NCI-H345 (cell line): ENCODE data around the gene FIBIN.
"Not testable (repeated sequence)": the region's sequence is repeated elsewhere in the genome, so short reads cannot be mapped to it uniquely, and the experiment has no call there.

Source experiments
- DNase-seq: peaks from one replicate; lab custom pipeline; 2025; lab: John Stamatoyannopoulos, UW

The FIBIN gene

DNA sequence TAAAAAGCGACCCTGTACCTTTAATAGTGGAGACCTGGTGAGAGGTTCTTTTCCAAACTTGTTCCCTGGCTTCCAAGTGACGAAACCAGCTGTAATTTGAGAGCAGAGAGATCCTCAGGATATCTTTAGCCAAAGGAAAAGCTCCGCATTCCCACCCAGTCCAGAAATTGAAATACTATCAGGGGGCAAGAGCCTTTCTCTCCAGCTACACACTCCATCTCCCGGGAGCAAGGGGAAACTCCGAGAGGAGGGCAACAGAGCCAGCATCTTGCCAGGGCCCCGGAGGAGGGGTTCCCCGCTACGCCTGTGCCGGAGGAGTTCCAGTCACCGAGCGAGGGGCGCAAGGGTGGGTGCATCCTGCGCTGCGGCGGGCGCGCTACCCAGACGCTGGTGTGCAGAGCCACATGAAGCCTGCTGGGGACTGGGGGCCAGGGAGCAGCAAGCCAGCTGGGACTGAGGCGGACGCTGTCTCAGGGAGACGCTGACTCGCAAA is at the start of gene FIBIN:
Gene FIBIN (plus strand): TSS at position 148 of the 493 bp plus-strand sequence. CDS start 415 bp downstream, outside the sequence.
- DNase-seq = no peak

DNA sequence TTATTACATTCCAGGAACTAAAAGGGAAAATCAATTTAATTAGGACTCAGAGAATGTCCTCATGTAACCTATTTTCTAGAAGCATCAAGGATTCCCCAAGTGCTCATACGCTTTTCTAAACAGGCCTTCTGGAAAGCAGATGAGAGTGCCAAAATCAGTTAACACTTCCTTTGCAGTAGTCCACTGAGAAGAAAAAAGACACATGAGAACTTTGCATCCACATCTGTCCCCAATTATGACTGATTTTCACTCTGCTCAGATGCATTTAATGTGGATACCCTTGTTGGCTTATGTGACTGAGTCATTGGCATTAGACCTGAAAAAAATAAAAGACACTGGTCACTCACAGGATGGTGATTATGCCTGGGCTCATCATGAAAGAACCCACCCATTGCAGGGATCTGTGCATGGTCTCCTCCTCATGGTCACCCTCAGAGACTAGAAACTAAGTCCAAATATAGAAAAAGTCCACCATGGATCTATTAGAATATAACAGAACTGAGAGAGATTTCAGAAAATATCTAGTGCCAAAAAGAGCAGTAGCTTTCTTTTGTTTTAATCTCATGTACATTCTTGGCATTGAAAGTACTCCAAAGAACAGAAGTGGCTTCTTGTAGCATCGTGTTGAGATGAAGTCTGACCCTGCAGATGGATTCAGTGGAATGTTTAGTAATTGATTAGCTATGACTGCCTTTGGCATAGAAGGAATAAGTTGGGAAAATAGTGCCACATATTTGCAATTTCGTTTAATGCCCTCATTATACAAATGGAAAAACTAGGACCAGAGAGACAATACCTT is 48.8 kb upstream of the FIBIN start:
- no peak for DNase-seq

DNA sequence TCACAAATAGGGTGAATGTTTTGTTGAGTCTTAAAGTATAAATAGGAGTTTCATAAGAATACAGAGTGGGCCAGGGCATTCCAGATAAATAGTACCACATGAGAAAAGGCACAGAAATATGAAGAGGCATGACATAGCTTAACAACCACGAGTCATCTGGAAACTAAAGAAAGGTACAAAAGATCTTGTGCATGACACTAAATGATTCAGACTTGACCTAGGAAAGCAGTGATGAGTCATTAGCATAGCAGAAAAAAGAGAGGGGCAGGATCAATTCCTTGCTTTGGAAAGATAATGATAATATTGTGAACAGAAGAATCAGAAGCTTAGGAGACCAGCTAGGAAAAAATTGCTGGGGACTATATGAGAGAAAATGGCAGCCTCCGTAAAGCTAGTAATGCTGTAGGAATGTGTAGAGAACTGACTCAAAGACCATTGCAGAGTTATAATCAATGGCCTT is 47.6 kb upstream of the FIBIN start:
- no peak for DNase-seq

DNA sequence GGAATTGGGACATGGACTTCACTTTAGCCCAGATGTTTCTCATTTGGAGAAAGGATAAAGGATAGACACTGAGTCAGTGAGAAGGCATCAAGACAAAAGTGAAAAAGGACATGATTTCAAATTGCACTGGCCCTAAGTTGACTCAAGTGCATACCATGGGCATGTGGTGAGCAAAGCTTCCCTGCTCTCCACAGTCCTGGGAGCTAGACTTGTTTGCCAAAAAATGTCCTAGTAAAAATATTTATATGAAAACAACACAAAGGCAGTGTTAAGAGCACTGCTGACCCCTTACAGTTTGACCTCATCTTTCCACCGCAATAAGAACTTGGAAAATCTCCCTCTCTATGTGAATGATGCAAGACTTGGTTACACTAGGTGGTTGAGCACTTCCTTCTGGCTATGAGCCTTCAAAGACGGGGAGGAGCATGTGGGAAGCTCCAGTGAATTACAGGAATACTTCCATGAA is 46.5 kb upstream of the FIBIN start:
- DNase-seq = no peak

DNA sequence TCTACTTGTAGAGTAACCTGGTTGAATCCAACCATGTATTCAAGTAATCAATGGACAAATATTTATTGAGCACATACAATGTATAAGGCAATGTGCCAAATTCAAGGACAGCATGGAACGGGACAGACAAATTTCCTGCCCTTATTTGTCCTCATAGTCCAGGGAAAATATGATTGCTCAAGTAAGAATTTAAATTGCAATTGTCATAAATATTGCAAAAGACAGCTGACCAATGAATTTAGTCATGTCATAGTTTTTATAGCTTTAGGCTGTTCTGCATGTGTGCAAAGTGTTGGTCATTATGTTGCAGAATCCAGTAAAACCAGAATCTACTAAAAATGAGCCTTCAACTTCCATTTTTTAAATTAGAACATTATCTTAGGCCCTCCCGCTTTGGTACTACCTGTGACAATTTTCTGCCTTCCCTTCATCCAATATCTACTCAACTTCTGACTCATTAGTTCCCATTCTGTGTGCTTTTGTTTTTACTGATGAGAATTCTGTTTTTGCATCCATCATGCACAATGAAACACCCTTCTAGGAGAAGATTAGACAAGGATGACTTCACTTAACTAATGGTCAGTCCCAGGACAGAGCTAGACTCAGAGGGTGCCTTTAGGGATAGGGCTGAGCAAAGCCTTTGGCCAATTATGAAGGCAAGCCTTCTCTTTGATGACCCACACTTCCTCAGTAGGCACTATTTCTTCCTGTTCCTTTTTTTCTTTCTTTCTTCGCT is 45.8 kb upstream of the FIBIN start:
- no peak for DNase-seq

DNA sequence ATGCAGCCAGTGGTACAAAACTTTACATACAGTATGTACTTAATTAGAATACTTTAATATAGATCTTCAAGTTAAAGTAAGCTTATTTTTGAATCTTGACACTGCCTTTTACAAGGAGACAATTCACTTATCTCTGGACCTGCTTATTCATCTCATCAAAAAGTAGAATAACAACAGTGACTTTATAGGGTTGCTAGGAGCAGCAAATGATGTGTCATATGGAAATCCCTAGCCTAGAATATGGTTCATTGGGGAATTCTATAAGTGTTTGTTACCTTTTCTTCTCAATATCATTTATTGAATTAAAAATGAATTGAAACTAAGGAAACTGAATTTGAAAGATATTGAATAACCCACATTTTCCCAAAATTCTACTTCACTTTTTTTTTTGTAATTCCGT is 45.0 kb upstream of the FIBIN start:
- no peak for DNase-seq

DNA sequence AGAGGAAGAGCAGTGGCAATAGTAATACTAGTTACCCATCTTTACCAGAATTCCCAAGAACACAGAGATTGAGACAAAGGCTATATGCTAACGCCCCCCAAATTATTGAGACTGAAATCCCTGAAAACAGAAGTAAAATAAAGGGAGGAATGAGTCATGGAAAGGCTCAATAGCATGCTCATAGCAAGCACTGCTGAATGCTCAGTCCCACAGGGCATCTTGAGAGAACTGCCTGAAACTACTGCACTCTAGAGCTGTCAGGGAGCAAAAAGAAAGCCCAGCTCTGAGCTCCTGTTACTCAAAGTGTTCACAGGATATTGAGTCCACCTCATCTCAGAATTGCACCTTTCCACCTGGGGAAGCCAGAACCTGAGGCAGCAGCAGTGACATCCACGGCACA is 44.1 kb upstream of the FIBIN start:
- DNase-seq = no peak

DNA sequence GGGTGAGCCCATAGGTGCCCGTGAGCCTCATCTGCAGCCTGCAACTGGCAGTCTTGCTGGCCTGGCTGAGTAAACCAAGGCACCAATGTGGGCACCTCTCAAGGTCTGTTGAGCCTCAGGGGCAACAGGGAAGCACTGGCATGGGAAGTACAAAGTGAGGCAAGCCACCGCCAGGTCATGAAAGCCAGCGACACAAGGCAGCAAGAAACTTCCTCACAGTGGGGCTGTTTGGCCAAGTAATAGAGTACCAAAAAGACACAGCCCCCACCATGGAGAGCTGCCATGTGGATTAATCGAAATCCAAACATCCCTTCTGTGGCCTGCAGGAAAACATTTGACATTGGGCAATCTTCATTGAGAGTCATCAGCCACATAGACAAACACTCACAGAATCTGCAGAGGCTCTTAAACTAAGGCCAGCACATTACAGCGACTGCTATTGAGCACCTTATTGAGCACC is 43.6 kb upstream of the FIBIN start:
- DNase-seq = no peak

DNA sequence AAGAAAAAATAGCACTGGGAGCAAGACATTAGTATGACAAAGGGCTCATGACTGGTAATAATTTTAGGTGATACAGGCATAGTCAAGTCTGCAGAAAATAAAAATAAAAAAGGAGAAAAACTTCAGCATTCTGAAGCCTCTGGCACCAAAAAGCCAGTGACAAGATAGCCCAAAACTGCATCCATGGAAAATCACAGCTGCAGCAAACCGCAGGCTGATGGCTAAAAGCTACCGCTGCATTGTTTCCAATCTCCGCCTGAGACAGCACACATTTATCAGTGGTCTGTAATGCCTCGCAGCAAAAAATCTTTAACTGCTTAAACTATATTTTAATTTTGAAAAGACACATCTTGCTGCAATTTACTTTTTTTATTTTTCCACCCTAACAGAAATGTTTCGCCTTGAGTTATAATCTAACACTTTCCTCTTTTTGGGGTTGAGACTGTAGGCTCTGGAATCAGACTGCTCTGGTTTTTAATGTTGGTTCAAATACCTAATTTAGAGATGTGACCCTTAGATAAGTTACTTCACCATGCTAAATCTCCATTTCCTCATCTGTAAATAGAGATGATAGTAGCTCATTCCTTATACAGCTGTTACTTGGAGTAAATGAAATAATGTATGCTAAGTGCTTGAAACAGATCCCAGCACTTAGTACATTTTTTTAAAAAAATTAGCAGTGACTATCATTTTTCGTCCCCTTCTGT is 42.0 kb upstream of the FIBIN start:
- no peak for DNase-seq

DNA sequence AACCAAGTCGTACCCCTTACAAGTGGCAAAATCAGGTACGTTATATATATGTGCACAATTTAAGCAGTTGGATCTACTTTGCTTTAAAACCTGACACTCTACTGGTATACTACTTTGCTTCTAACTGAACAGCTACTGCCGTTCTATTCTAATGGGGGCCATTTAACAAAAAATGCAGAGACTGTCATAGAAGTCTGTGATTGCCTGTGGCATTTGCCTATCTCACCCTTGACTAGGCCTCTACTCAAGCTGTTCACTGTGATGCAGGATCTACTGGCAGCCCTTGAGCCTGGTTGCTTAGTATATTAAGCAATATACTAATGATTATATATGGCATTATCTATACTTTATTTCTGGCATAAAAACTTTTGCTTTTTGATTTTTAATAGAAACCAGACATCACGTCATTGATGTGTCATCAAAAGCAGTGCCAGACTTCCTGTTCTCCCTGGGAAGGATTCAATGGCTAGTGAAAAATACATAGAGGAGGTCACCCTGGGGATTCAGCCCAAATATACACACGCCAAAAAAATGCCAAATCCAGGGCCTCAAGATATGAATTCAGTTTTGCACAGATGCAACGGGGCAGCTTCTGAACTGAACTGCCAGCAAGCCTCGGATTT is 40.0 kb upstream of the FIBIN start:
- no peak for DNase-seq

DNA sequence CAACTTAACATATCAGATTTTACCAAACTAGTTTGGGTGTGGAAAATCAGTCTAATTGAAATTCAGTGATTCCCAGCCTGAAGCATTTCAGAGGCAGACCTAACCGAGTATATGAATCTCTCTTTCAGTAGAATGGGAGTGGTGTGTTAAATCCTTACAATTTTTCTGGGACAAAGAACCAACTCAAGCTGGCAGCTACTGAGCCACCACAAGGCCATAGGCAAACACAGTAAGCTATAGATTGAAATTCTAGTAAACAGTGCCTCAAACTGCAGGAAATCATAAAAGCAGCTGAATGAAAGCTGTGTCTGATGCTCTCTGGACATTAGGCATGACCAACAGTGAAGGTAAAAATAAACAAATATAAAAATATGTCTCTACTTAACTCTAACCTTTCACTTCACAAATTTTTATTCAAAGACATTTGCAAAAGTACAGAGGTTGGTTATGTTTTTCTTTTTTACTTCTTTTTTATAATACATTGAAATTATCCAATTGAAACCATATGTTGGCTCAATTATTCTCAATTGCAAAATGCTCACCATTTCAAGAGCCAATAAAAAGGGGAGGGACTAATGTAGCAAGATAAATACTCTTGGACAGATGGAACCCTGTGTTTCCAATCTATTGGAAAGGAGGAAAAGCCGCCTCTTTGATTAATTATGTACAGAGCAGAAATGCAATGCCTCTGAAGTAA is 35.8 kb upstream of the FIBIN start:
- DNase-seq = no peak

DNA sequence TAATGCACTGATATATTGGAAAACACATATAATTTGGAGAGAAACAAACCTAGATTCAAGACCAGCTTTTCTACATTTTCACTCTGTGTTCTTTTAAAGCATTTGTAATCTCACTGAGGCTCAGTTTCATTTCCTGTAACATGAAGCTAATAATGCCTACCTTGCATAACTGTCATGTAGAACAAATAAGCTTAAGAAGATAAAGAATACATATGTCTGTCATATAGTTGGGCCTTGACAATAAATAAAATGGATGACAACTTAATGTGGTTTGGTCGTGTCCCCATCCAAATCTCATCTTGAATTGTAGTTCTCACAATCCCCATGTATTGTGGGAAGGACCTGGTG is 35.2 kb upstream of the FIBIN start:
- DNase-seq = no peak

DNA sequence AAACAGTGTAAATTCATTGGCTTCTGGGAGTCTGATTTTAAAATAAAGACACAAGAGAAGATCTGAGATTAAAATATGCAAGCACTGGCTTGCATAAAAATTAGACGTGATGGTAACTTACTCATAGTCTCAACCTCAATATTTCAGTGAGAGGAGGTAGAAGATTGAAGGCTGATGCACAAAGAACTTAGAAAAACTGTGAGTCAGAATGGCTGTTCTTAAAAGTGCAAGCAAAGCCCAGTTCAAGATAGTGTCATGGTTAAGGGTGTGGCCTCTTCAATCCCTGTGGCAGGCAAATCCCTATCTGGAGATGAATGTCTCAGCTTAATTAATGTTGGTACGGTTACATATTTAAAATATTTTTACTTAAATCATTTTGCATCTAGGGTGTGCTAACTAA is 33.6 kb upstream of the FIBIN start:
- no peak for DNase-seq

DNA sequence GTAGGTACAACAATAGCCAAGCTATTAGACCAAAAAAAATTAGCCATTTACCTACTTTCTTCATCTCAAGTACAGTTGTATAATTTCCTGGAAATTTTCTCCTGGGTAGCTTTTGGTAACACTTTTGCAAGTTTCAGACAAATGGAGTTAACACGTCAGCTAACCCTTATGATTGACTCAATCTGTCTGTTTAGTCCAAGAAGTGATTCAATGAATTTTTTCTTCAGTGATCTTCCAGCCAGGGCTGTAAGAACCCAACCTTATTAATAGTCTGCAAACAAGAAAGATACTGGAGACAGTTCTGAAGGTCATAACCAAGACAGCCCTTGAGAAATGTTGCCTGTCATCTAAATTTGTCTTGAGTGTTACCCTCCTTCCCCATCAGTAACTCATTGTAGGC is 30.1 kb upstream of the FIBIN start:
- no peak for DNase-seq

DNA sequence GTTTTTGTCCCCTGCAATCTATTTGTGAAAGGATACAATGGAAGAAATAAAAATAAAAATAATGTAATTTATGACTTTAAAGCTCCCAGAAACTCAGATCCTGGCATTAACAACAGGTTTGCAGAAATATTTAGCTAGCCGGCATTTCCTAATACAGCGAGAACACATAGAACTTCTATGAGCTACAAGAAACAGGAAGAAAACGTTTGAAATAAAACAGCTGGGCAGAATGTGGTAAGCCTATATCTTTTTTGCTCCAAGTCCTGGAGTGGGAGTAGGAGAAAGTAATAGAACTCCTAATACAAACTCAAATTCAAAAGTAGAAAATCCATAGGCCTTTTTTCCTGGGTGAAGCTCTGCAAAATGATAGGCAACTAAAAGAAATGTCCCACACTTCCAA is 29.6 kb upstream of the FIBIN start:
- DNase-seq = no peak

DNA sequence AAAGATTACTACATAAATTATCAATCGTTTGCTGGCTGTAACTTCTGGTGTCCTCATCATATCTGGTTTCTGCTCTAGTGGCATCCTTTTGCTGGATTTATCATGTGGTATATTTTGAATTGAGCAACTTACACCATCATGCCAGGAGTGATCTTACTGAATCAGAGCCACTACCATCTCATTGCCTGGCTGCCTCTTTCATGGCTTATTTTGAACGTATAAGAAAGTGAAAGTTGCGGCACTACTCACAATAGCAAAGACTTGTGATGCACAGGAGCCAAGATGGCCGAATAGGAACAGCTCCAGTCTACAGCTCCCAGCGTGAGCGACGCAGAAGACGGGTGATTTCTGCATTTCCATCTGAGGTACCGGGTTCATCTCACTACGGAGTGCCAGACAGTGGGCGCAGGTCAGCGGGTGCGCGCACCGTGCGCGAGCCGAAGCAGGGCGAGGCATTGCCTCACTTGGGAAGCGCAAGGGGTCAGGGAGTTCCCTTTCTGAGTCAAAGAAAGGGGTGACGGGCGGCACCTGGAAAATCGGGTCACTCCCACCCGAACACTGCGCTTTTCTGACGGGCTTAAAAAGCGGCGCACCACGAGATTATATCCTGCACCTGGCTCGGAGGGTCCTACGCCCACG is 28.9 kb upstream of the FIBIN start:
- not testable (repeated sequence) for DNase-seq

DNA sequence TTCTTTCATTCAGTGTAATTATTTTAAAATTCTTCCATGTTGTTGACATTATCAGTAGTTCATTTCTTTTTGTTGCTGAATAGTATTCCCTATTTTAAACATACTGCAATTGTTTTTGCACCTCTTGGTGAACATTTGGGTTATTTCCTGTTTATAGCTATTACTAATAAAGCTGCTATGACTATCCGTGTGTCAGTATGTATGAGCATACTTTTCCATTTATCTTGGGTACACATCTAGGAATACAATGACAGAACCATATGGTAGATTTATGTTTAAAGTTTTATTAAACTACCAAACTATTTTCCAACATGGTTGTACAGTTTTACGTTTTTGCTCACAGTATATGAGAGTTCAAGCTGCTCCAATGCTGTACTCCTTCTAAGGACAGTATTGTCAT is 22.0 kb upstream of the FIBIN start:
- DNase-seq = no peak

DNA sequence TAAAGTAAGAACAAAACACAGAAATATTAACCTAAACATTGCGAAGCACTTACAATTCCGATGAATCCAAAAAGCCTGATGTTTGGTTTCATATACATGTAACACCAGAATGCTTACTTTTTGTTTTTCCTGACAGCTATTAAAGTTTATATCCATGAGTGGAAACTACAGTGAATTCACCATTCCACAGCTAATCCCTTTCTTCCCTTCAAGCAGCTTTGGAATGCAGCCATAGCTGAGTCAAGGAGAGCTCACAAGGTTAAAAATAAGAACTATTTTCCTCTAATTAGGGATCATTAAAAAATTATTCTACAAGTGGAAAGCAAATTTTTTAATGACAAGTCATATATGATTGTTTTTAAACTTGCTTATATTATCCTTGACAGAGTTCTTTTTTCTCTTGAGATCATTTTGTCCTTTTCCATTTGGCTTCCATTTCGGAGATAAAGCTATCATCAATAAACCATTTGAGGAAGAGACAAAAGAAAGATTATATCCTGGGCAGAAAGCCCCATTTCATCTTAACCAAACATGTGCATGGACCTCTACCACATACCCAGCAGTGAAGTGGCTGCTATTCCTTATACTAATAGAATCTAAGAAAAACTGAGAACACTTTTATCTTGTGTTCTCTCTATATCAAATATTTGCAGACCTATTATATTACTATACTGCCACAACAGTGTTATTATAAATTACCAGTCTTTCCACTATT is 19.7 kb upstream of the FIBIN start:
- DNase-seq = no peak

DNA sequence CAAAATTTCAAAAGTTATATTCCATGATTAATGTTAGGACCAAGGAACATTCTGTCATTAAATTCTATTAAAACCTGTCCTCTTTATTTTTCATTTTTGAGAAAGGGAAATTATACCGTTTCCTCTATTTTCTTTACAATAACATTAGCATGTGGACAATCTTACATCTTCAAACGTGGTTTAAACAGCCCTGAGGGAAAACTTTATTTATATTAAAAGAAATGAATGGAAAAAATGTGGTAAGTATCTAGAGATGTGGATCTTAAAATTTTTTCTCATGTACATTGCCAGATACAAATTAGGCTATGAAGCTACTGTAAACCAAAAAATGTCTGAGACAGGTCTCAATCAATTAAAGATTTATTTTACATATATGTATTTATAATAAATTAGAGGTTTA is 18.9 kb upstream of the FIBIN start:
- DNase-seq = no peak

DNA sequence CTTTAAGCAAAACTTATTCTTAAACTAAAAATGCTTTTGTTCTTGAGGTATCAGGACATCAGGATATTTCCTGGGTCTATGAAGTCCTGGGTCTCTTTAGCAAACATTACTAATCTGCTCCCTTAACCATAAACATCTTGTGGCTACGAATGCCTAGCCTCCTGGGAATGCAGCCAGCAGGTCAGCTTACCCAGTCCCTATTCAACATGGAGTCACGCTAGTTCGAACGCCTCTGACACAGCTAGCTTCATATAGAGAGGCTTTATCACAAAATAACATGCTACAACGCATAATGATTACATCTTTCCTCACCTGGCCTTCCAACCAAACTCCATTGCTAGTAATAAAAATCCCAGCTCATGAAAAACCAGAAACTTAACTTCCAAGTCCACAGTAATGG is 17.5 kb upstream of the FIBIN start:
- DNase-seq = peak; percentile 11
